HL-60 (cell line): ENCODE measurements around the gene WDR7.

Source experiments
- GABPA ChIP-seq: IDR thresholded peaks from 2 replicates; pipeline ENCODE4 v1.6.1; 2012; ENCODE audit warnings: low read depth
- SPI1 ChIP-seq: IDR thresholded peaks from 2 replicates; pipeline ENCODE4 v1.6.1; 2012; ENCODE audit warnings: low read depth, mild to moderate bottlenecking, borderline replicate concordance
- TF ChIP-seq, protein P1 (sequence below): IDR thresholded peaks from one replicate; pipeline ENCODE4 v1.5.1; 2011; ENCODE audit warnings: low read length, control low read depth, inconsistent platforms; ENCODE audit not compliant: insufficient read depth
- TF ChIP-seq, protein P2 (sequence below): IDR thresholded peaks from 2 replicates; pipeline ENCODE4 v1.6.1; 2012; ENCODE audit warnings: low read depth; ENCODE audit not compliant: insufficient replicate concordance

DNA sequence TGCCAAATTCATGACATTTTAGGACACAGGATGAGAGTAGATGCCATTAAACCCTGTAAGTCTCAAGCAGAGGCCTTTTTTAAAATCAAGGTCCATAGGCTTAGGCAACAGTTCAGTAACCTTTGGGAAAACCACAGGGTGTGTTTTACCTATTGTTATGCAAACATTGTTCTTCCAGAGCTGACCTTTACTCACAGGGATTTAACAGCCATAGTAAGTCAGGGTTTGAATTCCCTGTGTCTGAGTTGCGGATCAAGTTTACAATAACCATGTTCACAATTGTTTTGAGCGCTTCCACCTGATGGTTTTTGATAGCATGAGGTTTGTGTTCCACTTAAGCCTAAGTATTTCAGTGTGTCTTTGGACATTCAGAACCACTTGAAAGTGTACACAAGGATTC, 335.7 kb downstream of the WDR7 start:
- TF ChIP-seq, protein P1, sequence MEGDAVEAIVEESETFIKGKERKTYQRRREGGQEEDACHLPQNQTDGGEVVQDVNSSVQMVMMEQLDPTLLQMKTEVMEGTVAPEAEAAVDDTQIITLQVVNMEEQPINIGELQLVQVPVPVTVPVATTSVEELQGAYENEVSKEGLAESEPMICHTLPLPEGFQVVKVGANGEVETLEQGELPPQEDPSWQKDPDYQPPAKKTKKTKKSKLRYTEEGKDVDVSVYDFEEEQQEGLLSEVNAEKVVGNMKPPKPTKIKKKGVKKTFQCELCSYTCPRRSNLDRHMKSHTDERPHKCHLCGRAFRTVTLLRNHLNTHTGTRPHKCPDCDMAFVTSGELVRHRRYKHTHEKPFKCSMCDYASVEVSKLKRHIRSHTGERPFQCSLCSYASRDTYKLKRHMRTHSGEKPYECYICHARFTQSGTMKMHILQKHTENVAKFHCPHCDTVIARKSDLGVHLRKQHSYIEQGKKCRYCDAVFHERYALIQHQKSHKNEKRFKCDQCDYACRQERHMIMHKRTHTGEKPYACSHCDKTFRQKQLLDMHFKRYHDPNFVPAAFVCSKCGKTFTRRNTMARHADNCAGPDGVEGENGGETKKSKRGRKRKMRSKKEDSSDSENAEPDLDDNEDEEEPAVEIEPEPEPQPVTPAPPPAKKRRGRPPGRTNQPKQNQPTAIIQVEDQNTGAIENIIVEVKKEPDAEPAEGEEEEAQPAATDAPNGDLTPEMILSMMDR, result no peak
- TF ChIP-seq, protein P2, sequence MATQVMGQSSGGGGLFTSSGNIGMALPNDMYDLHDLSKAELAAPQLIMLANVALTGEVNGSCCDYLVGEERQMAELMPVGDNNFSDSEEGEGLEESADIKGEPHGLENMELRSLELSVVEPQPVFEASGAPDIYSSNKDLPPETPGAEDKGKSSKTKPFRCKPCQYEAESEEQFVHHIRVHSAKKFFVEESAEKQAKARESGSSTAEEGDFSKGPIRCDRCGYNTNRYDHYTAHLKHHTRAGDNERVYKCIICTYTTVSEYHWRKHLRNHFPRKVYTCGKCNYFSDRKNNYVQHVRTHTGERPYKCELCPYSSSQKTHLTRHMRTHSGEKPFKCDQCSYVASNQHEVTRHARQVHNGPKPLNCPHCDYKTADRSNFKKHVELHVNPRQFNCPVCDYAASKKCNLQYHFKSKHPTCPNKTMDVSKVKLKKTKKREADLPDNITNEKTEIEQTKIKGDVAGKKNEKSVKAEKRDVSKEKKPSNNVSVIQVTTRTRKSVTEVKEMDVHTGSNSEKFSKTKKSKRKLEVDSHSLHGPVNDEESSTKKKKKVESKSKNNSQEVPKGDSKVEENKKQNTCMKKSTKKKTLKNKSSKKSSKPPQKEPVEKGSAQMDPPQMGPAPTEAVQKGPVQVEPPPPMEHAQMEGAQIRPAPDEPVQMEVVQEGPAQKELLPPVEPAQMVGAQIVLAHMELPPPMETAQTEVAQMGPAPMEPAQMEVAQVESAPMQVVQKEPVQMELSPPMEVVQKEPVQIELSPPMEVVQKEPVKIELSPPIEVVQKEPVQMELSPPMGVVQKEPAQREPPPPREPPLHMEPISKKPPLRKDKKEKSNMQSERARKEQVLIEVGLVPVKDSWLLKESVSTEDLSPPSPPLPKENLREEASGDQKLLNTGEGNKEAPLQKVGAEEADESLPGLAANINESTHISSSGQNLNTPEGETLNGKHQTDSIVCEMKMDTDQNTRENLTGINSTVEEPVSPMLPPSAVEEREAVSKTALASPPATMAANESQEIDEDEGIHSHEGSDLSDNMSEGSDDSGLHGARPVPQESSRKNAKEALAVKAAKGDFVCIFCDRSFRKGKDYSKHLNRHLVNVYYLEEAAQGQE, result no peak
- no peak for TF ChIP-seq SPI1
- TF ChIP-seq GABPA, result no peak
